GM19438 (cell line): ENCODE data around the gene TAT.

Source experiments
- ATAC-seq: cut with Tn5 transposase; IDR thresholded peaks from one replicate; pipeline ENCODE4 v1.9.1; 2021; ENCODE audit warnings: low read depth; ENCODE audit not compliant: unreplicated experiment

TAT gene

GRCh38 chr16:71547168-71547567 is 29.7 kb downstream of the TAT start:
- ATAC-seq: no peak

- no peak for ATAC-seq
These were observed 34.5 kb downstream of the TAT start for GRCh38 chr16:71542377-71542776.

- no peak for ATAC-seq
These were observed 39.2 kb downstream of the TAT start for GRCh38 chr16:71537643-71538042.

GRCh38 chr16:71536752-71537499 is 40.0 kb downstream of the TAT start:
- ATAC-seq: no peak

- no peak for ATAC-seq
These were observed 44.5 kb downstream of the TAT start for GRCh38 chr16:71532366-71532765.

GRCh38 chr16:71528863-71529262 is 48.0 kb downstream of the TAT start:
- no peak for ATAC-seq

- no peak for ATAC-seq
These were observed 48.6 kb downstream of the TAT start for GRCh38 chr16:71528257-71528656.

- no peak for ATAC-seq
These were observed 50.7 kb downstream of the TAT start, which contains the start of gene CHST4 for GRCh38 chr16:71526111-71526631. Gene CHST4 (plus strand): TSS chr16:71526426. CDS start chr16:71536678, 10,252 bp downstream.

GRCh38 chr16:71524566-71525553 is 52.0 kb downstream of the TAT start:
- no peak for ATAC-seq

GRCh38 chr16:71520550-71520949 is 56.3 kb downstream of the TAT start:
- ATAC-seq: no peak
